ENCODE results near the gene CBLB.

Gene CBLB

GRCh38 chr3:105746231-105746996, 122.4 kb downstream of the CBLB start:
- TF ChIP-seq CTCF (conservative IDR thresholded peaks at IDR 0.05) = no peak
- TF ChIP-seq ZFX (IDR thresholded peaks at IDR 0.05) = no peak
- no peak overlapping the region for H3K27ac ChIP-seq

GRCh38 chr3:105745046-105745445, 123.8 kb downstream of the CBLB start:
- TF ChIP-seq CTCF (conservative IDR thresholded peaks at IDR 0.05) = no peak
- TF ChIP-seq ZFX (IDR thresholded peaks at IDR 0.05) = no peak
- H3K27ac ChIP-seq = no peak overlapping the region

GRCh38 chr3:105744202-105744601, 124.6 kb downstream of the CBLB start:
- no peak for TF ChIP-seq CTCF (conservative IDR thresholded peaks at IDR 0.05)
- TF ChIP-seq ZFX (IDR thresholded peaks at IDR 0.05) = no peak
- no peak overlapping the region for H3K27ac ChIP-seq

GRCh38 chr3:105733356-105733755, 135.5 kb downstream of the CBLB start:
- TF ChIP-seq CTCF (conservative IDR thresholded peaks at IDR 0.05) (no peak), ZFX (IDR thresholded peaks at IDR 0.05) (no peak)
- no peak overlapping the region for H3K27ac ChIP-seq

GRCh38 chr3:105731686-105732085, 137.1 kb downstream of the CBLB start:
- TF ChIP-seq CTCF (conservative IDR thresholded peaks at IDR 0.05) = no peak
- TF ChIP-seq ZFX (IDR thresholded peaks at IDR 0.05) = no peak
- no peak overlapping the region for H3K27ac ChIP-seq

GRCh38 chr3:105730801-105731354, 137.9 kb downstream of the CBLB start:
- H3K27ac ChIP-seq = no peak overlapping the region
- TF ChIP-seq CTCF (conservative IDR thresholded peaks at IDR 0.05) = no peak
- no peak for TF ChIP-seq ZFX (IDR thresholded peaks at IDR 0.05)

- TF ChIP-seq ZFX (IDR thresholded peaks at IDR 0.05) (no peak), CTCF (conservative IDR thresholded peaks at IDR 0.05) (no peak)
- H3K27ac ChIP-seq = no peak overlapping the region
Observed at GRCh38 chr3:105729667-105730066, 139.1 kb downstream of the CBLB start.

Data from C4-2B (cell line).